ENCODE results near the gene HLA-B.

The HLA-B gene

DNA sequence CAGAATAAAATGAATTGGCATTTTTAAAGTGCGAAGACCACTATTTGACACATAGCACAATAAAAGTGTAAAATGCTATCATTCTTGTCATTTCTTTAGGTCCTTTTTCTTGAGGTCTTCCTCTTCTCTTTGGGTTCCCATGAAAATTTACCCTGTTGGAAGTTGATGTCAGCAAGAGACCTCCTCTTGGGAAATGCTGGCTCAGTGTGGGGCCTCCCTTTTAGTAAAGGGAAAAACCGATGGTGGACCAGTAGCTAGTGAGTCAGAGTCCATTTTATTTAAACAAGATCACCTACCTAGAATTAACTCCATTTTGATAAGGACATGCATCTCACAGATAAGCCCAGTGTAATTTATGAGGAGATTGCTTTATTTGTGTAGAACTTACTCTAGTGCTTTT lies 47.3 kb downstream of the HLA-B start:
- Mint-ChIP-seq H3K36me3 (no peaks in the 10 kb centered on the region), H3K9me3 (no peaks in the 10 kb centered on the region), H3K4me3 (peak overlapping the region; percentile 75), H3K27ac (no peak overlapping the region), H3K4me1 (peaks cover 12% of the 10 kb centered on the region)
- no peak for ATAC-seq
- DNase-seq (ENCODE audit: low spot score in 2 of 2) = no peak

DNA sequence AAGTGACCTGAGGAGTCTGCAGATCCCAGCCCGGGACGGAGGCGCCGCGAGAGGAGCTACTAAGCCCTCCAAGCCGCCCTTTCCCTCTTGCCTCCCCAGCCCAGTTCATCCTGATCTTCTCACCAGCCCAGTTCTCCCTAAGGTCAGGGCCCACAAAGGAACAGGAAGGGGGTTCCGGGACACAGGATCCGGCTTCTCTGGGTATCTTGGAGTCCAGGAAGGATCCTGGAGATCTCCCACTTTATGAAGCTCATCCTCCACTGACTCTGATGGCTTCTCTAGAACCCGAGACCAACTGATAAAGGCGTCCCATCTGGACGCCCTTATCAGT lies 48.2 kb downstream of the HLA-B start:
- Mint-ChIP-seq H3K36me3 (no peaks in the 10 kb centered on the region), H3K9me3 (no peaks in the 10 kb centered on the region), H3K4me1 (peaks cover 13% of the 10 kb centered on the region), H3K4me3 (peak overlapping the region; percentile 75), H3K27ac (peak overlapping the region; percentile 63)
- ATAC-seq = no peak
- no peak for DNase-seq (ENCODE audit: low spot score in 2 of 2)

DNA sequence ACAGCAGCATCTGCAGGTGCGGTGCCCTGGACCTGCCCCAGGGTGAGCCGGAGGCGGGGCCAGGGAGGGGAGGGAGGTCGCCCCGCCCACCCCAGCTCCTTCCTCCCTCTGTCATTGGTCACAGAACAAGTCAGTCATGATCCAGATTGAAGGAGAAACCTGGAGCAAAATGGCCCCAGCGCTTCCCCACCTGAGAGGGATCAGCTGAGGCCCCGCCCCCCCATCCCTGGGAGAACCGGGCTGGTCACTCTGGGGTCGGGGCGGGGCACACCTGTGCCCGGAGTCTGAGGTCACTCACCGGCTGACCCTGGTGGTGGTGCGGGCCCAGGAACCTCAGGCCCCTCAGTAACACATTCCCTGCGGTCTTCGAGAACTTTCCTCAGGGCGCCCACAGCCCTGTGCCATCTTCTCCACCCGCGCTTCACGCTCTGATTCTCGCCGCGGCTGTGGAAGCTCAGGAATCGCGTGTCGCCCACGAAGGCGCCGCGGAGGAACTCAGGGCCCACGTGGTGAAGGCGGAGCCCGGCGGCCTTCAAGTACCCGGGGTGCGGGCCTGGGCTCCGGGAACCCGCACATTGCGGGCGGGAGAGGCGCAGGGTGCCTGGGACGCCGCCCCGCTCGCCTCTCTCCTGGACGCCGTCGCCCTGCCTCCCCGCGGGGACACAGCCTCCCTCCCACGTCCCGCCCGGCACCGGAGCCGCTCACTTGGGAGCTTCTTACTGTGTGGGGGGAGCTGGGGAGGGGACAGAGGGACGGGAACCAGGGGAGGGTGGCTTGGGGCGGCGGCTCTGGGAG lies 48.7 kb downstream of the HLA-B start:
- H3K4me3 Mint-ChIP-seq = peak overlapping the region; percentile 75
- H3K36me3 Mint-ChIP-seq = no peaks in the 10 kb centered on the region
- DNase-seq (ENCODE audit: low spot score in 2 of 2) (peak; percentile 52 to 58), ATAC-seq (peak; percentile 88)
- H3K27ac Mint-ChIP-seq = peak overlapping the region; percentile 63
- no peaks in the 10 kb centered on the region for H3K9me3 Mint-ChIP-seq
- H3K4me1 Mint-ChIP-seq = peaks cover 13% of the 10 kb centered on the region

DNA sequence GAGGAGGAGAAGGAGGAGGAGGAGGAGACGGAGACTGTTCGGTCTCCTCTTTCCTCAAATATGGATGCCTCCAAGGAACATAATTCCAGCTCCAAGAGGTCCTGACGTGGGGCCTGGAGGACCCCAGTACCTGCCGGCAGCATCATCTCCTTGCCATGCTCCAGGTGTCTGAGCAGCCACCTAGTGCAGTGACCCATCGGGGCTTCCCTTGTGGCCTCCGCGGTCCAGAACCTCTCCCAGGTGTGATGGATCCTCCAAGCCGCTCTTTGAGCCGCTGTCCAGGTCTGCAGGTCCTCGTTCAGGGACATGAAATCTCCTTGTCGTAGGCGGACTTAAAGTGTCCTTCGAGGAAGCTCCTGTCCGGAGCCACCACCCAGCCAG lies 49.3 kb downstream of the HLA-B start:
- no peak overlapping the region for H3K27ac Mint-ChIP-seq
- no peaks in the 10 kb centered on the region for H3K36me3 Mint-ChIP-seq
- H3K4me1 Mint-ChIP-seq = peaks cover 13% of the 10 kb centered on the region
- DNase-seq (ENCODE audit: low spot score in 2 of 2) (no peak), ATAC-seq (no peak)
- H3K9me3 Mint-ChIP-seq = no peaks in the 10 kb centered on the region
- H3K4me3 Mint-ChIP-seq = peak overlapping the region; percentile 75

DNA sequence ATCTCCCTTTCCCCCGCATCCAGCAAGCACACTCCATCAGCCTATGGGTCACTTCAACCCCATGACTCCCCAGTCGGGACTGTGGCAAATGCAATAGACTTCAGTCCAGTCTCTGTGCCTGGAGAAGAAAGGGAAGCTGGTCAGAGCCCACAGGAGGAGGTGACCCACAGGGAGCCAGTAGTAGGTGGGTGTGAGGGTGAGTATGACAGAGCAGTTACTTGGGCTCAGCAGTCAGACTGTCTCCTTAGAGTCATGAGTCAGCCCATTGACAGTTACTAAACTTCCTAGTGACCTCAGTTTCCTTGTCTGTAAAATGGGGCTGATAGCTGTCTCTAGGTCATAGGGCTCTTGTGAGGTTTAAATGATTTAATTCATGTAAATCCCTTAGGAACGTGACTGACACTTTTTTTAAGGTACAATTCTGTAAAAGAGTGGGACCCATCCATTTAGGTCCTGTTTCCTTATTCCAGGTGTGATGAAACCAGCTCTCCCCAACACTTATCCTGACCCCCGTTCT lies 51.2 kb downstream of the HLA-B start:
- Mint-ChIP-seq H3K9me3 (no peaks in the 10 kb centered on the region), H3K36me3 (no peaks in the 10 kb centered on the region), H3K4me3 (no peak overlapping the region), H3K4me1 (peaks cover 13% of the 10 kb centered on the region), H3K27ac (no peak overlapping the region)
- ATAC-seq (peak; percentile 68), DNase-seq (ENCODE audit: low spot score in 2 of 2) (no peak)

DNA sequence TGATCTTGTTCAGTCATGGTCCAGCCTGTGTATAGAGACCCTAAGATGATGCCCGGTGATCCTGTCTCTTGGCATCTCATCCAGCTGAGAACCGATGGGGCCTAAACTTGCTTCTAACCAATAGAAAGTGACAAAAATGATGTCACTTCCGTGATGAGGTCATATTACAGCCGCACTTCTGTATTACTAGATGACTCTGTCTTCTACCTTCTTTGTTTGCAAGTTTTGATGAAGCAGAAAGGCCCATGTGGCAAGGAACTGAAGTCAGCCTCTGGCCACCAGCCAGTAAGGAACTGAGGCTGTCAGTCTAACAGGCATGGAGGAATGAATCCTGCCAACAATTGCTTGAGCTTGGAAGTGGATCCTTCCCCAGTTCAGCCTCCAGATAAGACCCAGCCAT lies 52.3 kb downstream of the HLA-B start:
- DNase-seq (ENCODE audit: low spot score in 2 of 2) (no peak), ATAC-seq (peak; percentile 22)
- no peak overlapping the region for H3K27ac Mint-ChIP-seq
- no peaks in the 10 kb centered on the region for H3K36me3 Mint-ChIP-seq
- H3K4me3 Mint-ChIP-seq = no peak overlapping the region
- H3K4me1 Mint-ChIP-seq = peaks cover 13% of the 10 kb centered on the region
- no peaks in the 10 kb centered on the region for H3K9me3 Mint-ChIP-seq

All from stimulated activated effector memory CD8-positive, alpha-beta T cell treated with anti-CD3 and anti-CD28 coated beads, Interleukin-12 subunit alpha, Interleukin-12 subunit beta, amount 100 ng/mL, for 72 hours (primary cell).